ENCODE data around the gene IGHMBP2.
A peak's percentile ranks its signal among the peaks of the same experiment; 100 is the strongest.

Gene IGHMBP2

DNA sequence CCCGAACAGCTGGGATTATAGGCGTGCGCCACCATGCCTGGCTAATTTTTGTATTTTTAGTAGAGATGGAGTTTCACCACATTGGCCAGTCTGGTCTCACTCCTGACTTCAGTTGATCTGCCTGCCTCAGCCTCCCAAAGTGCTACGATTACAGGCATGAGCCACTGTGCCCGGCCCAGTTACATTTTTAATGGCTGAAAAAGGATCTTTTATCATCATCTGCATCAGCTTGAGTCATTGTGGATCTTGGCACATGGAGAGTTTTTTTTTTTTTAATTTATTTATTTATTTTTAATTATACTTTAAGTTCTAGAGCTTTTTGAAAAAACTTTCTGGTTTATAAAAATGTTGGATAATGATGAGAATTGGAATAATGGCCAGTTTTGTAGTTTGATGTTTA is 8.6 kb downstream of the IGHMBP2 start:
- WGBS, 2 donors (ENCODE audit: extremely low coverage in 2 of 2, insufficient read length in 2 of 2, insufficient replicate concordance in 1 of 2): no CpG with 5 or more reads among the region's 5 CpGs

DNA sequence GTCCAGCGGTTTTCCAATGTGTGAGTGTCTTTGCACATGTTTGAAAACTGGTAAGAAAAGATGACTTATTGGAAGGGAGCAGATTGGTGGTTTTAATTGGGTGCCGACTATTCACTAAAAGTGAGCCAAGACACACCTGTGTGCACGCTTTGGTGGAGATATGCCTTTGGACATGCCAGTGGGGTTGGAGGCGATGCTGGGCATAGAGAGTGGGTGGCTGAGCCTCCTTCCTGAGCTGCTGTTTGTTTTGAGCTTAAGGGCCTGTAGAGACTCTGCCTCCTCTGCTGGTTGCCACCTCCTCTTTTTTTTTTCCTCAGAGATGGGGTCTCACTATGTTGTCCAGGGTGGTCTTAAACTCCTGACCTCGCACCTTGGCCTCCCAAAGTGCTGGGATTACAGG is 9.5 kb downstream of the IGHMBP2 start:
- Histone ChIP-seq H3K79me1 (ENCODE audit: low read depth, low read length) (peaks cover 2% of the 10 kb centered on the region), H2BK120ac (ENCODE audit: low read depth, low read length) (no peak overlapping the region), H2BK12ac (ENCODE audit: low read length) (no peak overlapping the region), H3K4me3 (ENCODE audit: low read length in 2 of 2) (no peak overlapping the region), H3K4me1 (ENCODE audit: control insufficient read depth in 2 of 2, insufficient read depth in 1 of 2, low read depth in 1 of 2, low read length in 2 of 2) (no peaks in the 10 kb centered on the region), H3K27me3 (ENCODE audit: control insufficient read depth in 3 of 3, insufficient read depth in 3 of 3, low read depth in 1 of 3, low read length in 3 of 3) (no peaks in the 10 kb centered on the region), H3K4ac (ENCODE audit: low read length) (no peak overlapping the region), H4K8ac (ENCODE audit: low read depth, low read length) (no peak overlapping the region), H2AK5ac (ENCODE audit: low read depth, low read length) (no peak overlapping the region), H2AFZ (ENCODE audit: low read length) (no peak overlapping the region), H3K36me3 (replicated peaks in 1 of 2; ENCODE audit: control insufficient read depth in 2 of 2, insufficient read depth in 2 of 2, low read length in 2 of 2) (peaks cover 40 to 87% of the 10 kb centered on the region in 2 donors), H4K91ac (ENCODE audit: low read depth, low read length, poor library complexity) (no peak overlapping the region), H3K23ac (ENCODE audit: low read depth, low read length, poor library complexity) (no peak overlapping the region), H3K18ac (ENCODE audit: low read length) (no peak overlapping the region), H3K9ac (ENCODE audit: low read depth, low read length, poor library complexity) (no peak overlapping the region), H2BK5ac (ENCODE audit: low read length) (no peak overlapping the region), H3K14ac (ENCODE audit: low read length) (no peak overlapping the region), H3K9me3 (replicated peaks in 1 of 2; ENCODE audit: control insufficient read depth in 2 of 2, insufficient read depth in 1 of 2, low read depth in 1 of 2, low read length in 2 of 2) (no peaks in the 10 kb centered on the region), H2BK15ac (ENCODE audit: low read length) (no peak overlapping the region), H3K27ac (replicated peaks; ENCODE audit: low read length) (no peak overlapping the region), H3K4me2 (ENCODE audit: insufficient read depth, low read length, poor library complexity, severe bottlenecking) (no peak overlapping the region)
- WGBS, 2 donors (ENCODE audit: extremely low coverage in 2 of 2, insufficient read length in 2 of 2, insufficient replicate concordance in 1 of 2): no CpG with 5 or more reads among the region's 5 CpGs
- no peak for DNase-seq (ENCODE audit: low spot score)

More for the DNA sequence above, 8.6 kb downstream of the IGHMBP2 start:
- Histone ChIP-seq H2BK15ac (ENCODE audit: low read length) (no peak overlapping the region), H3K79me1 (ENCODE audit: low read depth, low read length) (peaks cover 3% of the 10 kb centered on the region), H3K27me3 (ENCODE audit: control insufficient read depth in 3 of 3, insufficient read depth in 3 of 3, low read depth in 1 of 3, low read length in 3 of 3) (no peaks in the 10 kb centered on the region), H4K8ac (ENCODE audit: low read depth, low read length) (no peak overlapping the region), H3K27ac (replicated peaks; ENCODE audit: low read length) (no peak overlapping the region), H3K36me3 (replicated peaks in 1 of 2; ENCODE audit: control insufficient read depth in 2 of 2, insufficient read depth in 2 of 2, low read length in 2 of 2) (peaks cover 43 to 85% of the 10 kb centered on the region in 2 donors), H3K23ac (ENCODE audit: low read depth, low read length, poor library complexity) (no peak overlapping the region), H3K4me1 (ENCODE audit: control insufficient read depth in 2 of 2, insufficient read depth in 1 of 2, low read depth in 1 of 2, low read length in 2 of 2) (no peaks in the 10 kb centered on the region), H2BK12ac (ENCODE audit: low read length) (no peak overlapping the region), H3K9me3 (replicated peaks in 1 of 2; ENCODE audit: control insufficient read depth in 2 of 2, insufficient read depth in 1 of 2, low read depth in 1 of 2, low read length in 2 of 2) (no peaks in the 10 kb centered on the region), H3K4me3 (ENCODE audit: low read length in 2 of 2) (no peak overlapping the region), H3K4me2 (ENCODE audit: insufficient read depth, low read length, poor library complexity, severe bottlenecking) (no peak overlapping the region), H3K14ac (ENCODE audit: low read length) (no peak overlapping the region), H2BK120ac (ENCODE audit: low read depth, low read length) (no peak overlapping the region), H3K9ac (ENCODE audit: low read depth, low read length, poor library complexity) (no peak overlapping the region), H2AK5ac (ENCODE audit: low read depth, low read length) (no peak overlapping the region), H2BK5ac (ENCODE audit: low read length) (no peak overlapping the region), H3K18ac (ENCODE audit: low read length) (no peak overlapping the region), H2AFZ (ENCODE audit: low read length) (no peak overlapping the region), H4K91ac (ENCODE audit: low read depth, low read length, poor library complexity) (no peak overlapping the region), H3K4ac (ENCODE audit: low read length) (no peak overlapping the region)
- no peak for DNase-seq (ENCODE audit: low spot score)

DNA sequence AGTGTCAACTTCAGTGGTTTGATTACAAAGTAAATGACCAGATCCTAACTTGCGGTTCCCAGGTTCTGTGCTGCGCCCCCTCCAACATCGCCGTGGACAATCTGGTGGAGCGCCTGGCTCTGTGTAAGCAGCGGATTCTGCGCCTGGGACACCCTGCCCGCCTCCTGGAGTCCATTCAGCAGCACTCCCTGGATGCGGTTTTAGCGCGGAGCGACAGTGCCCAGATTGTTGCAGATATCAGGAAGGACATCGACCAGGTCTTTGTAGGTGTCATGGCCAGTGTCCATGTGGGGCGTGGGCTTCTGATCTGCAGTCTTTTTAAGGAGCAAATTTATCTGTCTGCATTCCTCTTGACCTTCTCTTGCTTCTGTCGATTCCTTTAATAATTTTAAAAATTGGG is 11.1 kb downstream of the IGHMBP2 start:
- no peak overlapping the region for H3K4me3 ChIP-seq (ENCODE audit: low read length in 2 of 2)
- H2BK15ac ChIP-seq (ENCODE audit: low read length): no peak overlapping the region
- H2BK120ac ChIP-seq (ENCODE audit: low read depth, low read length): no peak overlapping the region
- no peak overlapping the region for H3K4me2 ChIP-seq (ENCODE audit: insufficient read depth, low read length, poor library complexity, severe bottlenecking)
- H2AFZ ChIP-seq (ENCODE audit: low read length): no peak overlapping the region
- peaks cover 37 to 88% of the 10 kb centered on the region in 2 donors for H3K36me3 ChIP-seq (replicated peaks in 1 of 2; ENCODE audit: control insufficient read depth in 2 of 2, insufficient read depth in 2 of 2, low read length in 2 of 2)
- no peak overlapping the region for H3K14ac ChIP-seq (ENCODE audit: low read length)
- H3K79me1 ChIP-seq (ENCODE audit: low read depth, low read length): no peaks in the 10 kb centered on the region
- no peak overlapping the region for H3K23ac ChIP-seq (ENCODE audit: low read depth, low read length, poor library complexity)
- no peak overlapping the region for H4K91ac ChIP-seq (ENCODE audit: low read depth, low read length, poor library complexity)
- no peaks in the 10 kb centered on the region for H3K27me3 ChIP-seq (ENCODE audit: control insufficient read depth in 3 of 3, insufficient read depth in 3 of 3, low read depth in 1 of 3, low read length in 3 of 3)
- no peak overlapping the region for H2AK5ac ChIP-seq (ENCODE audit: low read depth, low read length)
- H3K9ac ChIP-seq (ENCODE audit: low read depth, low read length, poor library complexity): no peak overlapping the region
- no peak for DNase-seq (ENCODE audit: low spot score)
- no peaks in the 10 kb centered on the region for H3K9me3 ChIP-seq (replicated peaks in 1 of 2; ENCODE audit: control insufficient read depth in 2 of 2, insufficient read depth in 1 of 2, low read depth in 1 of 2, low read length in 2 of 2)
- no peak overlapping the region for H2BK5ac ChIP-seq (ENCODE audit: low read length)
- H3K4ac ChIP-seq (ENCODE audit: low read length): no peak overlapping the region
- WGBS, 2 donors (ENCODE audit: extremely low coverage in 2 of 2, insufficient read length in 2 of 2, insufficient replicate concordance in 1 of 2): no CpG with 5 or more reads among the region's 15 CpGs
- H3K27ac ChIP-seq (replicated peaks; ENCODE audit: low read length): no peak overlapping the region
- no peak overlapping the region for H3K18ac ChIP-seq (ENCODE audit: low read length)
- H4K8ac ChIP-seq (ENCODE audit: low read depth, low read length): no peak overlapping the region
- no peaks in the 10 kb centered on the region for H3K4me1 ChIP-seq (ENCODE audit: control insufficient read depth in 2 of 2, insufficient read depth in 1 of 2, low read depth in 1 of 2, low read length in 2 of 2)
- H2BK12ac ChIP-seq (ENCODE audit: low read length): no peak overlapping the region

DNA sequence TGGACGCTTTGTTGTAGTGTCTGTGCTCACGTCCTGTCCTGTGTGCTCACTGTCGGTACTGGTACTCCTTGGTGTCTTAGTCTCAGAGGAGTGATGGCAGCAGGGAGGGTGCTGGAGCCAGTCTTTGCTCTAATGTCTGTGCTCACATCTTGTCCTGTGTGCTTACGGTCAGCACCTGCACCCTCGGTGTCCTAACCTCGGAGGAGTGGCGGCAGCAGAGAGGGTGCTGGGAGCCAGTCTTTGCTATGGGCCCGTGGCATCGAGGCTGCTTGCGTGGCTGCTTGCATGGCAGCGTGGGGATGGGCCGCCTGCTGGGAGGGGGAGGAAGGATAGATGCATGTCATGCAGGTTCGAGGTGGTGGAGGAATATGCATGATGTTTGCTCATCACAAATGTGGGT is 12.7 kb downstream of the IGHMBP2 start:
- H2BK12ac ChIP-seq (ENCODE audit: low read length): no peak overlapping the region
- H2AFZ ChIP-seq (ENCODE audit: low read length): no peak overlapping the region
- no peak overlapping the region for H3K27ac ChIP-seq (replicated peaks; ENCODE audit: low read length)
- H3K14ac ChIP-seq (ENCODE audit: low read length): no peak overlapping the region
- H3K36me3 ChIP-seq (replicated peaks in 1 of 2; ENCODE audit: control insufficient read depth in 2 of 2, insufficient read depth in 2 of 2, low read length in 2 of 2): peaks cover 29 to 87% of the 10 kb centered on the region in 2 donors
- no peak overlapping the region for H3K4me2 ChIP-seq (ENCODE audit: insufficient read depth, low read length, poor library complexity, severe bottlenecking)
- no peak overlapping the region for H2BK120ac ChIP-seq (ENCODE audit: low read depth, low read length)
- no peak overlapping the region for H2AK5ac ChIP-seq (ENCODE audit: low read depth, low read length)
- H3K4me1 ChIP-seq (ENCODE audit: control insufficient read depth in 2 of 2, insufficient read depth in 1 of 2, low read depth in 1 of 2, low read length in 2 of 2): no peaks in the 10 kb centered on the region
- H2BK5ac ChIP-seq (ENCODE audit: low read length): no peak overlapping the region
- no peak overlapping the region for H3K4me3 ChIP-seq (ENCODE audit: low read length in 2 of 2)
- peak overlapping the region; percentile 63 for H3K9ac ChIP-seq (ENCODE audit: low read depth, low read length, poor library complexity)
- H3K23ac ChIP-seq (ENCODE audit: low read depth, low read length, poor library complexity): peak overlapping the region; percentile 86
- H2BK15ac ChIP-seq (ENCODE audit: low read length): no peak overlapping the region
- no peak overlapping the region for H4K91ac ChIP-seq (ENCODE audit: low read depth, low read length, poor library complexity)
- H3K27me3 ChIP-seq (ENCODE audit: control insufficient read depth in 3 of 3, insufficient read depth in 3 of 3, low read depth in 1 of 3, low read length in 3 of 3): no peaks in the 10 kb centered on the region
- H3K9me3 ChIP-seq (replicated peaks in 1 of 2; ENCODE audit: control insufficient read depth in 2 of 2, insufficient read depth in 1 of 2, low read depth in 1 of 2, low read length in 2 of 2): no peaks in the 10 kb centered on the region
- no peaks in the 10 kb centered on the region for H3K79me1 ChIP-seq (ENCODE audit: low read depth, low read length)
- H3K18ac ChIP-seq (ENCODE audit: low read length): peak overlapping the region; percentile 58
- no peak overlapping the region for H3K4ac ChIP-seq (ENCODE audit: low read length)
- no CpG with 5 or more reads among the region's 13 CpGs for WGBS, 2 donors (ENCODE audit: extremely low coverage in 2 of 2, insufficient read length in 2 of 2, insufficient replicate concordance in 1 of 2)
- no peak overlapping the region for H4K8ac ChIP-seq (ENCODE audit: low read depth, low read length)
- DNase-seq (ENCODE audit: low spot score): no peak

Measured in neuronal stem cell (in vitro differentiated cells).